ENCODE results near the gene ARHGAP21.

DNA sequence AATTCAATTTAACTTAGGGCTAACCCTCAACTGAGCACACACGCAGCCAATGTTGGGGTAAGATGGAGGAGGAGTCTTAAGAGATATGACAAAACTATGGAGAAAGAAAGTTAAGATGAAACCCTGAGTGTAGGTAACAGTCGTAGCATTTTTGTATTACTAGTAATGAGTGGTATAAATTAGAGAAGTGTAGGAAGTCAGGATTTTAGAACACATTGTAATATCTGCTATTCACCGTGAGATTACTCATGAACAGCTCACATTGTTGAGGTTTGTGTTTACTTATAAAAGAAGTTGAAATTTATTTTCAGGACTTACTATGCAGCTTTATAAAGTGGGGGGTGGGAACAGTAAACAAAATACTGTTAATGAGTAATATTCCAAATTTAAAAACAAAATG is 107.2 kb downstream of the ARHGAP21 start:
- TF ChIP-seq EP300 (IDR thresholded peaks at IDR 0.05) (no peak), CTCF (IDR thresholded peaks at IDR 0.05) (no peak), SREBF2 (IDR thresholded peaks at IDR 0.05) (no peak), HDAC2 (IDR thresholded peaks at IDR 0.05) (no peak), ELK1 (IDR thresholded peaks at IDR 0.05; ENCODE audit: low read depth, low read length) (no peak), POLR2A (IDR thresholded peaks at IDR 0.05; ENCODE audit: low read length) (no peak), HOXA7 (CRISPR knock-in tag; IDR thresholded peaks at IDR 0.05) (no peak), CHD2 (IDR thresholded peaks at IDR 0.05; ENCODE audit: low read length, partially characterized antibody) (no peak), KDM5A (IDR thresholded peaks at IDR 0.05) (no peak)
- TF ChIP-seq, protein P1, sequence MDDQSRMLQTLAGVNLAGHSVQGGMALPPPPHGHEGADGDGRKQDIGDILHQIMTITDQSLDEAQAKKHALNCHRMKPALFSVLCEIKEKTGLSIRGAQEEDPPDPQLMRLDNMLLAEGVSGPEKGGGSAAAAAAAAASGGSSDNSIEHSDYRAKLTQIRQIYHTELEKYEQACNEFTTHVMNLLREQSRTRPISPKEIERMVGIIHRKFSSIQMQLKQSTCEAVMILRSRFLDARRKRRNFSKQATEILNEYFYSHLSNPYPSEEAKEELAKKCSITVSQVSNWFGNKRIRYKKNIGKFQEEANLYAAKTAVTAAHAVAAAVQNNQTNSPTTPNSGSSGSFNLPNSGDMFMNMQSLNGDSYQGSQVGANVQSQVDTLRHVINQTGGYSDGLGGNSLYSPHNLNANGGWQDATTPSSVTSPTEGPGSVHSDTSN (IDR thresholded peaks at IDR 0.05): no peak

Measured in A549 (cell line).